Tibial nerve (tissue), 3 donors: Measurements from ENCODE around the gene HNRNPC.

ENCODE experiments used
- CTCF ChIP-seq, 5 experiments: fragments of 200-600 bp in 3 of 5; fragments of 450-650 bp in 2 of 5; sonication (generic) in 3 of 5; IDR thresholded peaks; one replicate each; pipeline ENCODE4 v1.5.1; 2016 to 2019; ENCODE audit warnings: antibody characterized with exemption in 5 of 5, mild to moderate bottlenecking in 3 of 5, moderate library complexity in 2 of 5
- POLR2A ChIP-seq, 2 donors: fragments of 450-650 bp; IDR thresholded peaks; one replicate each; pipeline ENCODE4 v1.6.1; 2017; ENCODE audit warnings: antibody characterized with exemption in 2 of 2, mild to moderate bottlenecking in 2 of 2, moderate library complexity in 2 of 2

DNA sequence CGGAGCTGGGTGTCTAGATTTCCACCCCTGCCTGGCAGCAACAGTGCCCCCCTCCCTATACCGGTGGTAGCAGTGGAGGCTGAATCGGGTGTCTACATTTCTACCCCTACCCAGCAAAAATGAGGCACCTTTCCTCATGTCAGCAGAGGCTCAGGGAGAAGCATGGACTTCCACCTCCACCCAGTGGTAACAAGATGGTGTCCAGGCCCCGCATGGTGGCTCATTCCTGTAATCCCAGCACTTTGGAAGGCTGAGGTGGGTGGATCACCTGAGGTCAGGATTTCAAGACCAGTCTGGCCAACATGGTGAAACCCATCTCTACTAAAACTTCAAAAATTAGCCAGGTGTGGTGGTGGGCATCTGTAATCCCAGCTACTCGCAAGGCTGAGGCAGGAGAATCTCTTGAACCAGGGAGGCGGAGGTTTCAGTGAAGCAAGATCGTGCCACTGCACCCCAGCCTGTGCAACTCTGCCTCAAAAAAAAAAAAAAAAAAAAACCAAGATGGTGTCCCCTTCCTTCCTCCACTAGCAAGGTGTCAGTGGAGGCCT lies 77.9 kb downstream of the HNRNPC start:
- TF ChIP-seq POLR2A (IDR thresholded peaks at IDR 0.05) (no peak), CTCF (IDR thresholded peaks at IDR 0.05) (no peak)
